ENCODE measurements around the gene CENPA.

DNA sequence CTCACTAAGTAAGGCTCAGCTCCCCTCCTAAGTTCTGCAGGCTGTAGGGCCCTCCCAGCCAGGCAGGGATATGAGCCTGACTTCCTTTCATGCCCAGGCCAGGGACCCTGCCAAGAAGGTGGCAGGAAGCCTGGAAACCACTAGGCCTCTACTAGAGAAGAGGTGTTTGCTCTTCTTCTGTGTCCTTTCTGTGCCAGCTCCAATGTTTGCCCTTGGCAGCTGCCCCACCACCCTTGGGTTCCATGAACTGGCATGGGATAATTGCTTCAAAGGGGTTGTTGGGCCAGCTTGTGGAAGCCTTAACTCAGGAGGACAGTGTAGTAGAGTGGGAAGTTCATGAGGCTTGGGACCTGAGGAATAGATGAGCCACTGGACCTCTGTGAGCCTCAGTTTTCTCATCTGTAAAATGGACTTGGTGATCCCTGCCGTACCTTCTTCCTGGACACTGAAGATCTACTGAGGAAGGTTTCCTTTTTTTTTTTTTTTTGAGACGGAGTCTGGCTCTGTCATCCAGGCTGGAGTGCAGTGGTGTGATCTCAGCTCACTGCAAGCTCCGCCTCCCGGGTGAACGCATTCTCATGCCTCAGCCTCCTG is 17.9 kb upstream of the CENPA start:
- TF ChIP-seq CTCF (IDR thresholded peaks at IDR 0.05 in 4 of 5, conservative IDR thresholded peaks at IDR 0.05 in 1 of 5) (no peak), POLR2A (IDR thresholded peaks at IDR 0.05) (no peak)
